GM12892 (cell line): Measurements from ENCODE around the gene CPXM1.

ENCODE experiments used
- POLR2A ChIP-seq: IDR thresholded peaks from 2 replicates; pipeline ENCODE4 v1.6.1; 2011; ENCODE audit warnings: low read depth, low read length, control low read depth
- POLR2AphosphoS5 ChIP-seq: IDR thresholded peaks from 2 replicates; pipeline ENCODE4 v1.6.1; 2011; ENCODE audit warnings: low read depth, low read length, control low read depth

- TF ChIP-seq POLR2A (no peak), POLR2AphosphoS5 (no peak)
Measured at GRCh38 chr20:2840967-2841531, 40.6 kb upstream of the CPXM1 start.
